IPS-18c (cell line): ENCODE data around the gene ECPAS.
"Not testable (repeated sequence)": the region's sequence is repeated elsewhere in the genome, so short reads cannot be mapped to it uniquely, and the experiment has no call there.

Experiments used
- H3K4me3 ChIP-seq: 2 replicates; pipeline ENCODE4 v1.7.0; 2013; ENCODE audit warnings: low read depth, mild to moderate bottlenecking, low read length, moderate library complexity; ENCODE audit not compliant: insufficient read depth
- H3K9me3 ChIP-seq: one replicate; pipeline ENCODE4 v1.6.1; 2013; ENCODE audit warnings: mild to moderate bottlenecking, low read length, moderate library complexity; ENCODE audit not compliant: control insufficient read depth, insufficient read depth

The ECPAS gene

GRCh38 chr9:111389406-111389805, 94.8 kb downstream of the ECPAS start:
- Histone ChIP-seq H3K9me3 (no peaks in the 10 kb centered on the region), H3K4me3 (no peak overlapping the region)

GRCh38 chr9:111386386-111386785, 97.8 kb downstream of the ECPAS start:
- H3K9me3 ChIP-seq = no peaks in the 10 kb centered on the region
- H3K4me3 ChIP-seq = no peak overlapping the region

- Histone ChIP-seq H3K4me3 (no peak overlapping the region), H3K9me3 (no peaks in the 10 kb centered on the region)
Observed at GRCh38 chr9:111381006-111381405, 103.2 kb downstream of the ECPAS start.

GRCh38 chr9:111375817-111376564, 108.2 kb downstream of the ECPAS start:
- H3K9me3 ChIP-seq = no peaks in the 10 kb centered on the region
- no peak overlapping the region for H3K4me3 ChIP-seq

GRCh38 chr9:111375062-111375461, 109.1 kb downstream of the ECPAS start:
- Histone ChIP-seq H3K4me3 (no peak overlapping the region), H3K9me3 (no peaks in the 10 kb centered on the region)

- H3K4me3 ChIP-seq = no peak overlapping the region
- no peaks in the 10 kb centered on the region for H3K9me3 ChIP-seq
Observed at GRCh38 chr9:111372297-111372696, 111.9 kb downstream of the ECPAS start.

GRCh38 chr9:111366978-111367377, 117.2 kb downstream of the ECPAS start:
- Histone ChIP-seq H3K4me3 (no peak overlapping the region), H3K9me3 (no peaks in the 10 kb centered on the region)

- Histone ChIP-seq H3K9me3 (no peaks in the 10 kb centered on the region), H3K4me3 (no peak overlapping the region)
Observed at GRCh38 chr9:111362526-111362925, 121.7 kb downstream of the ECPAS start.

- Histone ChIP-seq H3K9me3 (no peaks in the 10 kb centered on the region), H3K4me3 (no peak overlapping the region)
Observed at GRCh38 chr9:111360881-111361280, 123.3 kb downstream of the ECPAS start.

GRCh38 chr9:111356481-111357244, 127.5 kb downstream of the ECPAS start:
- Histone ChIP-seq H3K9me3 (no peaks in the 10 kb centered on the region), H3K4me3 (no peak overlapping the region)

GRCh38 chr9:111352545-111352944, 131.6 kb downstream of the ECPAS start:
- Histone ChIP-seq H3K4me3 (no peak overlapping the region), H3K9me3 (no peaks in the 10 kb centered on the region)

GRCh38 chr9:111350556-111350955, 133.6 kb downstream of the ECPAS start:
- no peaks in the 10 kb centered on the region for H3K9me3 ChIP-seq
- no peak overlapping the region for H3K4me3 ChIP-seq

GRCh38 chr9:111349766-111350165, 134.4 kb downstream of the ECPAS start:
- no peaks in the 10 kb centered on the region for H3K9me3 ChIP-seq
- H3K4me3 ChIP-seq = no peak overlapping the region

GRCh38 chr9:111348821-111349271, 135.3 kb downstream of the ECPAS start:
- H3K4me3 ChIP-seq = no peak overlapping the region
- no peaks in the 10 kb centered on the region for H3K9me3 ChIP-seq

- not testable (repeated sequence) for H3K4me3 ChIP-seq, H3K9me3 ChIP-seq
Observed at GRCh38 chr9:111334318-111334863, 149.8 kb downstream of the ECPAS start.

- Histone ChIP-seq H3K9me3 (no peaks in the 10 kb centered on the region), H3K4me3 (no peak within 1 kb of the TSS)
Observed at GRCh38 chr9:111330124-111330523, 154.1 kb downstream of the ECPAS start, which contains the start of gene OR2K2. Gene OR2K2 (minus strand): TSS chr9:111330224. CDS start chr9:111328433, 1,791 bp downstream.

- Histone ChIP-seq H3K9me3 (no peaks in the 10 kb centered on the region), H3K4me3 (no peak overlapping the region)
Observed at GRCh38 chr9:111320631-111321030, 163.6 kb downstream of the ECPAS start.

- no peak overlapping the region for H3K4me3 ChIP-seq
- H3K9me3 ChIP-seq = no peaks in the 10 kb centered on the region
Observed at GRCh38 chr9:111316796-111317195, 167.4 kb downstream of the ECPAS start.
